Effector memory CD4-positive, alpha-beta T cell (primary cell): ENCODE measurements around the gene TTC21B.

Experiments used
- DNase-seq, 3 donors: peaks; one replicate each; pipeline ENCODE4 v3.0.0-alpha.2; 2020
- H3K27ac ChIP-seq: 2 replicates; pipeline ENCODE4 v1.7.0; 2013; ENCODE audit warnings: mild to moderate bottlenecking, low read length, moderate library complexity; ENCODE audit not compliant: insufficient read depth, poor library complexity, severe bottlenecking
- H3K27me3 ChIP-seq: replicated peaks from 2 replicates; pipeline ENCODE4 v1.7.0; 2013; ENCODE audit warnings: mild to moderate bottlenecking, low read length; ENCODE audit not compliant: insufficient read depth, control insufficient read depth, poor library complexity, severe bottlenecking
- H3K36me3 ChIP-seq: 2 replicates; pipeline ENCODE4 v1.7.0; 2013; ENCODE audit warnings: mild to moderate bottlenecking, low read length, moderate library complexity; ENCODE audit not compliant: control insufficient read depth, insufficient read depth
- H3K4me1 ChIP-seq: 2 replicates; pipeline ENCODE4 v1.7.0; 2013; ENCODE audit warnings: low read length, mild to moderate bottlenecking; ENCODE audit not compliant: control insufficient read depth, insufficient read depth, poor library complexity, severe bottlenecking
- H3K4me3 ChIP-seq: 2 replicates; pipeline ENCODE4 v1.7.0; 2013; ENCODE audit warnings: low read length, low read depth, mild to moderate bottlenecking; ENCODE audit not compliant: insufficient read depth, poor library complexity, severe bottlenecking
- H3K9me3 ChIP-seq: 2 replicates; pipeline ENCODE4 v1.7.0; 2013; ENCODE audit warnings: mild to moderate bottlenecking, low read length, moderate library complexity; ENCODE audit not compliant: control insufficient read depth

Gene TTC21B

GRCh38 chr2:165827016-165827920, 126.3 kb downstream of the TTC21B start:
- Histone ChIP-seq H3K27ac (no peak overlapping the region), H3K9me3 (no peaks in the 10 kb centered on the region), H3K36me3 (no peaks in the 10 kb centered on the region), H3K4me3 (no peak overlapping the region), H3K4me1 (no peaks in the 10 kb centered on the region), H3K27me3 (no peaks in the 10 kb centered on the region)
- no peak for DNase-seq

GRCh38 chr2:165825041-165825440, 128.5 kb downstream of the TTC21B start:
- Histone ChIP-seq H3K27me3 (no peaks in the 10 kb centered on the region), H3K9me3 (no peaks in the 10 kb centered on the region), H3K4me3 (no peak overlapping the region), H3K27ac (no peak overlapping the region), H3K36me3 (no peaks in the 10 kb centered on the region), H3K4me1 (no peaks in the 10 kb centered on the region)
- DNase-seq, result no peak
